C4-2B (cell line): ENCODE results near the gene ZIC3.

ENCODE experiments used
- CTCF ChIP-seq: fragments of 450-650 bp; conservative IDR thresholded peaks from 2 replicates; pipeline ENCODE4 v1.5.1; 2017; ENCODE audit warnings: mild to moderate bottlenecking
- ZFX ChIP-seq: fragments of 450-650 bp; IDR thresholded peaks from 2 replicates; pipeline ENCODE4 v1.6.1; 2017

- TF ChIP-seq CTCF = no peak
- no peak for TF ChIP-seq ZFX
Observed at GRCh38 chrX:137549073-137549472, 16.9 kb upstream of the ZIC3 start.
